ENCODE results near the gene CATSPER4.

CATSPER4 gene

GRCh38 chr1:26164861-26165842, 25.2 kb upstream of the CATSPER4 start:
- no peak for DNase-seq (ENCODE audit: low read depth, low spot score)

GRCh38 chr1:26166719-26167281, 23.6 kb upstream of the CATSPER4 start:
- DNase-seq (ENCODE audit: low read depth, low spot score) = no peak

GRCh38 chr1:26168410-26169197, 21.8 kb upstream of the CATSPER4 start, which contains the start of gene C1orf232:
TSS of gene C1orf232 (minus strand) at chr1:26168963. CDS start at chr1:26168499, 464 bp downstream.
- DNase-seq (ENCODE audit: low read depth, low spot score) = no peak

- DNase-seq (ENCODE audit: low read depth, low spot score) = no peak
Measured at GRCh38 chr1:26169198-26169554, 21.2 kb upstream of the CATSPER4 start.

GRCh38 chr1:26169669-26170471, 20.5 kb upstream of the CATSPER4 start, which contains the start of gene ZNF593:
TSS of gene ZNF593 (plus strand) at chr1:26169908. CDS start at chr1:26169984, 76 bp downstream.
- DNase-seq (ENCODE audit: low read depth, low spot score) = peak; percentile 39

- DNase-seq (ENCODE audit: low read depth, low spot score) = no peak
Measured at GRCh38 chr1:26170472-26170821, 20.0 kb upstream of the CATSPER4 start.

- DNase-seq (ENCODE audit: low read depth, low spot score) = no peak
Measured at GRCh38 chr1:26171084-26172072, 19.0 kb upstream of the CATSPER4 start, which contains the start of gene ZNF593OS. TSS of gene ZNF593OS (minus strand) at chr1:26171832. CDS start at chr1:26171661, 171 bp downstream.

- DNase-seq (ENCODE audit: low read depth, low spot score) = no peak
Measured at GRCh38 chr1:26175346-26175745, 15.1 kb upstream of the CATSPER4 start.

- DNase-seq (ENCODE audit: low read depth, low spot score) = no peak
Measured at GRCh38 chr1:26177182-26177684, 13.2 kb upstream of the CATSPER4 start, which contains the start of gene CNKSR1. TSS of gene CNKSR1 (plus strand) at chr1:26177491. CDS start at chr1:26177548, 57 bp downstream.

- no peak for DNase-seq (ENCODE audit: low read depth, low spot score)
Measured at GRCh38 chr1:26180010-26180506, 10.3 kb upstream of the CATSPER4 start.

- no peak for DNase-seq (ENCODE audit: low read depth, low spot score)
Measured at GRCh38 chr1:26181586-26182382, 8.6 kb upstream of the CATSPER4 start.

GRCh38 chr1:26182383-26182696, 8.1 kb upstream of the CATSPER4 start:
- no peak for DNase-seq (ENCODE audit: low read depth, low spot score)

GRCh38 chr1:26184086-26184485, 6.3 kb upstream of the CATSPER4 start:
- DNase-seq (ENCODE audit: low read depth, low spot score) = no peak

- DNase-seq (ENCODE audit: low read depth, low spot score) = no peak
Measured at GRCh38 chr1:26184883-26185282, 5.5 kb upstream of the CATSPER4 start.

GRCh38 chr1:26187882-26188281, 2.5 kb upstream of the CATSPER4 start:
- no peak for DNase-seq (ENCODE audit: low read depth, low spot score)

GRCh38 chr1:26188477-26188876, 1.9 kb upstream of the CATSPER4 start:
- DNase-seq (ENCODE audit: low read depth, low spot score) = no peak

- DNase-seq (ENCODE audit: low read depth, low spot score) = no peak
Measured at GRCh38 chr1:26189331-26189730, 1.1 kb upstream of the CATSPER4 start.

- DNase-seq (ENCODE audit: low read depth, low spot score) = no peak
Measured at GRCh38 chr1:26189751-26190275, 589 bp upstream of the CATSPER4 start.
